SK-N-SH (cell line): Measurements from ENCODE around the gene ZNF608.

ENCODE experiments used
- CHD2 ChIP-seq: fragments of 150-350 bp; IDR thresholded peaks from 2 replicates; pipeline ENCODE4 v1.6.1; 2018; ENCODE audit warnings: low read length; ENCODE audit not compliant: partially characterized antibody
- CTCF ChIP-seq: fragments of 200-600 bp; sonication (generic); IDR thresholded peaks from 2 replicates; pipeline ENCODE4 v1.6.1; 2017; ENCODE audit warnings: antibody characterized with exemption, mild to moderate bottlenecking, moderate library complexity
- FOSL2 ChIP-seq: IDR thresholded peaks from 2 replicates; pipeline ENCODE4 v1.4.0; 2012; ENCODE audit warnings: low read depth, mild to moderate bottlenecking, moderate library complexity, borderline replicate concordance
- GABPA ChIP-seq: IDR thresholded peaks from 2 replicates; pipeline ENCODE4 v1.4.0; 2012; ENCODE audit warnings: low read depth, mild to moderate bottlenecking
- PBX3 ChIP-seq: IDR thresholded peaks from 2 replicates; pipeline ENCODE4; 2012
- POLR2AphosphoS5 ChIP-seq: IDR thresholded peaks from 2 replicates; pipeline ENCODE4 v1.6.1; 2012; ENCODE audit warnings: low read depth, low read length
- RCOR1 ChIP-seq: fragments of 150-350 bp; IDR thresholded peaks from 2 replicates; pipeline ENCODE4 v1.6.1; 2017; ENCODE audit warnings: antibody characterized with exemption, low read length
- REST ChIP-seq: IDR thresholded peaks from 2 replicates; pipeline ENCODE4 v1.6.1; 2012; ENCODE audit warnings: mild to moderate bottlenecking, low read depth, low read length, moderate library complexity
- RXRA ChIP-seq: IDR thresholded peaks from 2 replicates; pipeline ENCODE4 v1.4.0; 2012; ENCODE audit warnings: low read depth, mild to moderate bottlenecking, borderline replicate concordance
- SIN3A ChIP-seq: IDR thresholded peaks from 2 replicates; pipeline ENCODE4 v1.6.1; 2012; ENCODE audit warnings: low read depth, mild to moderate bottlenecking, low read length, moderate library complexity, borderline replicate concordance
- TEAD4 ChIP-seq: IDR thresholded peaks from 2 replicates; pipeline ENCODE4 v1.4.0; 2012; ENCODE audit warnings: mild to moderate bottlenecking, borderline replicate concordance; ENCODE audit not compliant: insufficient read depth
- USF1 ChIP-seq: IDR thresholded peaks from 2 replicates; pipeline ENCODE4 v1.4.0; 2012; ENCODE audit warnings: low read depth, borderline replicate concordance
- USF2 ChIP-seq: fragments of 150-350 bp; IDR thresholded peaks from 2 replicates; pipeline ENCODE4 v1.6.1; 2017; ENCODE audit warnings: antibody characterized with exemption, low read length, low read depth, borderline replicate concordance
- YY1 ChIP-seq: IDR thresholded peaks from 2 replicates; pipeline ENCODE4 v1.4.0; 2012; ENCODE audit warnings: low read depth, mild to moderate bottlenecking

- TF ChIP-seq REST (no peak), CTCF (no peak), SIN3A (no peak), POLR2AphosphoS5 (no peak), USF1 (no peak), RXRA (no peak), GABPA (no peak), USF2 (no peak), TEAD4 (no peak), FOSL2 (no peak), CHD2 (no peak), YY1 (no peak), PBX3 (no peak), RCOR1 (no peak)
Observed at GRCh38 chr5:124736082-124736804, 10.2 kb downstream of the ZNF608 start.
